Duodenal mucosa (tissue), 2 donors: Measurements from ENCODE around the gene COQ8A.
"Not testable (repeated sequence)": the region's sequence is repeated elsewhere in the genome, so short reads cannot be mapped to it uniquely, and the experiment has no call there.

ENCODE experiments used
- H3K27ac ChIP-seq: one replicate; pipeline ENCODE4 v1.7.0; 2013; ENCODE audit warnings: low read depth, low read length
- H3K27me3 ChIP-seq, 2 donors: one replicate each; pipeline ENCODE4 v1.7.0; 2013; ENCODE audit warnings: low read length in 2 of 2, control low read depth in 1 of 2; ENCODE audit not compliant: insufficient read depth in 2 of 2, control insufficient read depth in 1 of 2
- H3K36me3 ChIP-seq, 2 donors: one replicate each; pipeline ENCODE4 v1.7.0; 2013; ENCODE audit warnings: low read length in 2 of 2, control low read depth in 1 of 2; ENCODE audit not compliant: insufficient read depth in 2 of 2, control insufficient read depth in 1 of 2
- H3K4me1 ChIP-seq, 2 donors: one replicate each; pipeline ENCODE4 v1.7.0; 2013; ENCODE audit warnings: low read length in 2 of 2, control low read depth in 1 of 2; ENCODE audit not compliant: insufficient read depth in 2 of 2, control insufficient read depth in 1 of 2
- H3K4me3 ChIP-seq, 2 donors: one replicate each; pipeline ENCODE4 v1.7.0; 2013; ENCODE audit warnings: low read length in 2 of 2, low read depth in 1 of 2
- H3K9ac ChIP-seq, 2 donors: one replicate each; pipeline ENCODE4 v1.7.0; 2013; ENCODE audit warnings: low read length in 2 of 2, low read depth in 1 of 2
- H3K9me3 ChIP-seq, 2 donors: one replicate each; pipeline ENCODE4 v1.7.0; 2013; ENCODE audit warnings: low read length in 2 of 2, control low read depth in 1 of 2; ENCODE audit not compliant: control insufficient read depth in 1 of 2

COQ8A gene

GRCh38 chr1:226989085-226989920, 49.2 kb downstream of the COQ8A start:
- peaks cover 38 to 52% of the 10 kb centered on the region in 2 donors for H3K4me1 ChIP-seq
- no peaks in the 10 kb centered on the region for H3K9me3 ChIP-seq
- H3K27ac ChIP-seq: no peak overlapping the region
- H3K27me3 ChIP-seq: no peaks in the 10 kb centered on the region
- peak overlapping the region in 1 of 2 donors; percentile 11 for H3K9ac ChIP-seq
- H3K4me3 ChIP-seq: peak overlapping the region in 1 of 2 donors; percentile 24
- H3K36me3 ChIP-seq: peaks cover 27 to 42% of the 10 kb centered on the region in 2 donors

- no peaks in the 10 kb centered on the region for H3K27me3 ChIP-seq
- peak overlapping the region; percentile 48 for H3K27ac ChIP-seq
- peak overlapping the region in 1 of 2 donors; percentile 34 for H3K9ac ChIP-seq
- H3K4me3 ChIP-seq: peak overlapping the region; percentile 40 to 60
- H3K4me1 ChIP-seq: peaks cover 38 to 52% of the 10 kb centered on the region in 2 donors
- H3K9me3 ChIP-seq: no peaks in the 10 kb centered on the region
- peaks cover 21 to 43% of the 10 kb centered on the region in 2 donors for H3K36me3 ChIP-seq
These were observed 50.1 kb downstream of the COQ8A start for GRCh38 chr1:226990133-226990716.

GRCh38 chr1:226991920-226992319, 51.8 kb downstream of the COQ8A start:
- H3K4me3 ChIP-seq: no peak overlapping the region
- no peak overlapping the region for H3K9ac ChIP-seq
- H3K27ac ChIP-seq: no peak overlapping the region
- H3K4me1 ChIP-seq: peaks cover 38 to 47% of the 10 kb centered on the region in 2 donors
- peaks cover 14 to 28% of the 10 kb centered on the region in 2 donors for H3K36me3 ChIP-seq
- H3K9me3 ChIP-seq: no peaks in the 10 kb centered on the region
- H3K27me3 ChIP-seq: no peaks in the 10 kb centered on the region

- H3K9ac ChIP-seq: no peak overlapping the region
- H3K27ac ChIP-seq: no peak overlapping the region
- H3K4me3 ChIP-seq: no peak overlapping the region
These were observed 53.9 kb downstream of the COQ8A start for GRCh38 chr1:226993814-226994585.

GRCh38 chr1:226994586-226995364, 54.7 kb downstream of the COQ8A start:
- Histone ChIP-seq H3K9me3 (no peaks in the 10 kb centered on the region), H3K4me1 (peaks cover 15 to 19% of the 10 kb centered on the region in 2 donors), H3K9ac (no peak overlapping the region), H3K36me3 (peaks cover 11 to 18% of the 10 kb centered on the region in 2 donors), H3K4me3 (no peak overlapping the region), H3K27me3 (no peaks in the 10 kb centered on the region), H3K27ac (no peak overlapping the region)

More at GRCh38 chr1:226993814-226994585, 53.9 kb downstream of the COQ8A start:
- Histone ChIP-seq H3K36me3 (peaks cover 11 to 18% of the 10 kb centered on the region in 2 donors), H3K9me3 (no peaks in the 10 kb centered on the region), H3K4me1 (peaks cover 23 to 27% of the 10 kb centered on the region in 2 donors), H3K27me3 (no peaks in the 10 kb centered on the region)

- H3K9ac ChIP-seq: no peak overlapping the region
- H3K9me3 ChIP-seq: no peaks in the 10 kb centered on the region
- peaks cover 11 to 21% of the 10 kb centered on the region in 2 donors for H3K36me3 ChIP-seq
- H3K27ac ChIP-seq: no peak overlapping the region
- H3K4me3 ChIP-seq: no peak overlapping the region
- H3K27me3 ChIP-seq: no peaks in the 10 kb centered on the region
- peaks cover 7 to 10% of the 10 kb centered on the region in 2 donors for H3K4me1 ChIP-seq
These were observed 55.6 kb downstream of the COQ8A start for GRCh38 chr1:226995365-226996332.

GRCh38 chr1:226999579-226999978, 59.5 kb downstream of the COQ8A start:
- H3K36me3 ChIP-seq: peaks cover 21 to 39% of the 10 kb centered on the region in 2 donors
- not testable (repeated sequence) for H3K9ac ChIP-seq, H3K27ac ChIP-seq

GRCh38 chr1:227002531-227003049, 62.5 kb downstream of the COQ8A start:
- no peaks in the 10 kb centered on the region for H3K9me3 ChIP-seq
- H3K4me3 ChIP-seq: no peak overlapping the region
- no peaks in the 10 kb centered on the region for H3K27me3 ChIP-seq
- H3K36me3 ChIP-seq: peaks cover 28 to 34% of the 10 kb centered on the region in 2 donors
- H3K9ac ChIP-seq: no peak overlapping the region
- no peak overlapping the region for H3K27ac ChIP-seq
- H3K4me1 ChIP-seq: no peaks in the 10 kb centered on the region

More at GRCh38 chr1:226999579-226999978, 59.5 kb downstream of the COQ8A start:
- H3K4me3 ChIP-seq, H3K27me3 ChIP-seq, H3K4me1 ChIP-seq, H3K9me3 ChIP-seq: not testable (repeated sequence)
